HepG2 (cell line): Measurements from ENCODE around the gene MICAL3. TPM values are rescaled to one million over a fixed set of nuclear protein-coding genes. Genes with fewer than 3 reads are reported as not detected.

Experiments
- MTA3 ChIP-seq: sonication (generic); formaldehyde crosslinking; IDR thresholded peaks from 2 replicates; pipeline ENCODE4 v1.4.0; 2020; ENCODE audit warnings: missing genetic modification reagents
- SALL1 ChIP-seq: sonication (generic); formaldehyde crosslinking; IDR thresholded peaks from 2 replicates; pipeline ENCODE4 v1.8.0; 2022; ENCODE audit warnings: mild to moderate bottlenecking, missing genetic modification reagents
- ZNF12 ChIP-seq: sonication (generic); formaldehyde crosslinking; IDR thresholded peaks from 2 replicates; pipeline ENCODE4 v1.5.0; 2020; ENCODE audit warnings: missing genetic modification reagents
- ZNF335 ChIP-seq: sonication (generic); formaldehyde crosslinking; IDR thresholded peaks from 2 replicates; pipeline ENCODE4 v1.4.0; 2020; ENCODE audit warnings: missing genetic modification reagents
- ZNF451 ChIP-seq: sonication (generic); formaldehyde crosslinking; IDR thresholded peaks from 2 replicates; pipeline ENCODE4 v1.5.0; 2020; ENCODE audit warnings: mild to moderate bottlenecking, missing genetic modification reagents
- ZNF713 ChIP-seq: sonication (generic); formaldehyde crosslinking; IDR thresholded peaks from 2 replicates; pipeline ENCODE4 v1.4.0; 2020; ENCODE audit warnings: mild to moderate bottlenecking, missing genetic modification reagents
- ZNF883 ChIP-seq: sonication (generic); formaldehyde crosslinking; IDR thresholded peaks from 2 replicates; pipeline ENCODE4 v1.5.1; 2020; ENCODE audit warnings: mild to moderate bottlenecking, missing genetic modification reagents; ENCODE audit errors: not compliant biosample characterization
- polyA plus RNA-seq, 8 experiments: library from polyadenylated mRNA; depleted of rRNA in 3 of 8; stranded (reverse) in 7 of 8; unstranded in 1 of 8; fragments of >200 nt; fragmentation: Illumina TruSeq in 4 of 8; extraction: Trizol in 4 of 8; gene quantifications; 2 replicates each; pipeline versions ENCODE4 v1.2.1 to v1.2.3, GENCODE V29; 2011 to 2016; ENCODE audit warnings: low read depth in 4 of 8, missing spikeins in 1 of 8, mixed read lengths in 1 of 8; ENCODE audit not compliant: insufficient read depth in 1 of 8
- total RNA-seq, 5 experiments: library from RNA; depleted of rRNA; stranded (reverse); fragments of >200 nt; fragmentation: Illumina TruSeq; extraction: Trizol; gene quantifications; 2 replicates each; pipeline ENCODE4 v1.2.3, GENCODE V29; 2016; ENCODE audit warnings: low read depth in 1 of 5
- TF ChIP-seq, protein P1 (sequence below): sonication (generic); formaldehyde crosslinking; IDR thresholded peaks from 2 replicates; pipeline ENCODE4 v1.4.0; 2020; ENCODE audit warnings: missing genetic modification reagents
- TF ChIP-seq, protein P2 (sequence below): sonication (generic); formaldehyde crosslinking; IDR thresholded peaks from one replicate; pipeline ENCODE4 v1.5.1; 2020; ENCODE audit warnings: mild to moderate bottlenecking, missing genetic modification reagents; ENCODE audit errors: not compliant biosample characterization
- TF ChIP-seq, protein P3 (sequence below): sonication (generic); formaldehyde crosslinking; IDR thresholded peaks from 2 replicates; pipeline ENCODE4 v1.5.1; 2020; ENCODE audit warnings: missing genetic modification reagents, mild to moderate bottlenecking, borderline replicate concordance
- TF ChIP-seq, protein P4 (sequence below): IDR thresholded peaks from 2 replicates; pipeline ENCODE4 v1.6.1; 2016; ENCODE audit warnings: low read depth, missing genetic modification reagents, missing compliant biosample characterization

Gene MICAL3
- total and polyA plus RNA-seq, 2 of the 13 experiments (the other 11 are each of a cell fraction or from before 2014, with no cell fraction given): 5.3 to 12.5 TPM

DNA sequence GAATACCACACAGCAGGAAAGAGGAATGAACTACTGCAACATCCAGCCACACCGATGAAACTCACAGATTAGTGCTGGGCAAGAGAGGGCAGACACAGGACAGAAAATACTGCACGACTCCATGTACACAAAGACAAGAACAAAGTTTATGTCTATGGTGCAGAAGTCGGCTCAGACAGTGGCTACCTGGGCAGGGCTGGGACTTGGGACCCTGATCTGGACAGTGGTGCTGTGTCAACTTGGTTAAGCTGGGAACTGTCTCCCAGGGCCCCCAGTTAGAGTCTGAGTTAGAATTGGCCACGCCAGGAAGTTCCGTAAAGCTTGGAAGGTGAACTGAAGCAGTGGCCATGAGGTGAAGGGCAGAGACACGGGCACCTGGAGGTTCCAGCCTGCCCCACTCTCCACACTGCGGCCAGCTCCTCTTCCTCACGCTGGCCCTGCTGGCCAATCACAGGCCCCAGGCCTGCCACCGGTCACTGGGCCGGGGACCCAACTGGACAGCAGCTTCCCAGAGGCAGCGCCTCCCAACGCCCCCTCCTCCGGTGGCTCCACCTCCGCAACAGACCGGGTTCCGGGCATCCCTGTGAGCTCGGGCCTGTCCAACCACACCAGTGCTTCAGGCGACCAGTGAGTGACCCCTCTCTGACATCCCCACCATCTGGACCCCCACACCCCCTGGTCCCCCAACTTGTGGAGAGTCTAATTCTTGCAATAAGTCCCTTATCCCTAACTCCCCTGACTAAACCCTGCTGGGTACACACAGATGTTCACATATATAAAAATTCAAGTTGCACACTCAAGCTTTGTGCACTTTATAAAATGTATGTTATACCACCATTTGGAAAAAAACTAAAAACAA lies 93.7 kb downstream of the MICAL3 start (continued):
- TF ChIP-seq, protein P1, sequence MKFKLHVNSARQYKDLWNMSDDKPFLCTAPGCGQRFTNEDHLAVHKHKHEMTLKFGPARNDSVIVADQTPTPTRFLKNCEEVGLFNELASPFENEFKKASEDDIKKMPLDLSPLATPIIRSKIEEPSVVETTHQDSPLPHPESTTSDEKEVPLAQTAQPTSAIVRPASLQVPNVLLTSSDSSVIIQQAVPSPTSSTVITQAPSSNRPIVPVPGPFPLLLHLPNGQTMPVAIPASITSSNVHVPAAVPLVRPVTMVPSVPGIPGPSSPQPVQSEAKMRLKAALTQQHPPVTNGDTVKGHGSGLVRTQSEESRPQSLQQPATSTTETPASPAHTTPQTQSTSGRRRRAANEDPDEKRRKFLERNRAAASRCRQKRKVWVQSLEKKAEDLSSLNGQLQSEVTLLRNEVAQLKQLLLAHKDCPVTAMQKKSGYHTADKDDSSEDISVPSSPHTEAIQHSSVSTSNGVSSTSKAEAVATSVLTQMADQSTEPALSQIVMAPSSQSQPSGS: no peak
- TF ChIP-seq, protein P2, sequence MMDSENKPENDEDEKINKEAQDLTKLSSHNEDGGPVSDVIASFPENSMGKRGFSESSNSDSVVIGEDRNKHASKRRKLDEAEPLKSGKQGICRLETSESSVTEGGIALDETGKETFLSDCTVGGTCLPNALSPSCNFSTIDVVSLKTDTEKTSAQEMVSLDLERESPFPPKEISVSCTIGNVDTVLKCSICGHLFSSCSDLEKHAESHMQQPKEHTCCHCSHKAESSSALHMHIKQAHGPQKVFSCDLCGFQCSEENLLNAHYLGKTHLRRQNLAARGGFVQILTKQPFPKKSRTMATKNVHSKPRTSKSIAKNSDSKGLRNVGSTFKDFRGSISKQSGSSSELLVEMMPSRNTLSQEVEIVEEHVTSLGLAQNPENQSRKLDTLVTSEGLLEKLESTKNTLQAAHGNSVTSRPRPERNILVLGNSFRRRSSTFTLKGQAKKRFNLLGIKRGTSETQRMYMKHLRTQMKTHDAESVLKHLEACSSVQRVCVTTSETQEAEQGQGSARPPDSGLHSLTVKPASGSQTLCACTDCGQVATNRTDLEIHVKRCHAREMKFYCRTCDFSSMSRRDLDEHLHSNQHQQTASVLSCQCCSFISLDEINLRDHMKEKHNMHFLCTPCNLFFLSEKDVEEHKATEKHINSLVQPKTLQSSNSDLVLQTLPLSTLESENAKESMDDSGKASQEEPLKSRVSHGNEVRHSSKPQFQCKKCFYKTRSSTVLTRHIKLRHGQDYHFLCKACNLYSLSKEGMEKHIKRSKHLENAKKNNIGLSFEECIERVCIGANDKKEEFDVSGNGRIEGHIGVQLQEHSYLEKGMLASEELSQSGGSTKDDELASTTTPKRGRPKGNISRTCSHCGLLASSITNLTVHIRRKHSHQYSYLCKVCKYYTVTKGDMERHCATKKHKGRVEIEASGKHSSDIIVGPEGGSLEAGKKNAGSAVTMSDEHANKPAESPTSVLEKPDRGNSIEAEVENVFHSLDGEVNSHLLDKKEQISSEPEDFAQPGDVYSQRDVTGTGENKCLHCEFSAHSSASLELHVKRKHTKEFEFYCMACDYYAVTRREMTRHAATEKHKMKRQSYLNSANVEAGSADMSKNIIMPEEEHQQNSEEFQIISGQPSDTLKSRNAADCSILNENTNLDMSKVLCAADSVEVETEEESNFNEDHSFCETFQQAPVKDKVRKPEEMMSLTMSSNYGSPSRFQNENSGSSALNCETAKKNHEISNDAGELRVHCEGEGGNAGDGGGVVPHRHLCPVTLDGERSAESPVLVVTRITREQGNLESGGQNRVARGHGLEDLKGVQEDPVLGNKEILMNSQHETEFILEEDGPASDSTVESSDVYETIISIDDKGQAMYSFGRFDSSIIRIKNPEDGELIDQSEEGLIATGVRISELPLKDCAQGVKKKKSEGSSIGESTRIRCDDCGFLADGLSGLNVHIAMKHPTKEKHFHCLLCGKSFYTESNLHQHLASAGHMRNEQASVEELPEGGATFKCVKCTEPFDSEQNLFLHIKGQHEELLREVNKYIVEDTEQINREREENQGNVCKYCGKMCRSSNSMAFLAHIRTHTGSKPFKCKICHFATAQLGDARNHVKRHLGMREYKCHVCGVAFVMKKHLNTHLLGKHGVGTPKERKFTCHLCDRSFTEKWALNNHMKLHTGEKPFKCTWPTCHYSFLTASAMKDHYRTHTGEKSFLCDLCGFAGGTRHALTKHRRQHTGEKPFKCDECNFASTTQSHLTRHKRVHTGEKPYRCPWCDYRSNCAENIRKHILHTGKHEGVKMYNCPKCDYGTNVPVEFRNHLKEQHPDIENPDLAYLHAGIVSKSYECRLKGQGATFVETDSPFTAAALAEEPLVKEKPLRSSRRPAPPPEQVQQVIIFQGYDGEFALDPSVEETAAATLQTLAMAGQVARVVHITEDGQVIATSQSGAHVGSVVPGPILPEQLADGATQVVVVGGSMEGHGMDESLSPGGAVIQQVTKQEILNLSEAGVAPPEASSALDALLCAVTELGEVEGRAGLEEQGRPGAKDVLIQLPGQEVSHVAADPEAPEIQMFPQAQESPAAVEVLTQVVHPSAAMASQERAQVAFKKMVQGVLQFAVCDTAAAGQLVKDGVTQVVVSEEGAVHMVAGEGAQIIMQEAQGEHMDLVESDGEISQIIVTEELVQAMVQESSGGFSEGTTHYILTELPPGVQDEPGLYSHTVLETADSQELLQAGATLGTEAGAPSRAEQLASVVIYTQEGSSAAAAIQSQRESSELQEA (CRISPR knock-in tag): no peak
- no peak for TF ChIP-seq ZNF335
- no peak for TF ChIP-seq MTA3 (CRISPR knock-in tag)
- TF ChIP-seq ZNF12 (CRISPR knock-in tag): no peak
- no peak for TF ChIP-seq ZNF451 (CRISPR knock-in tag)
- TF ChIP-seq, protein P3, sequence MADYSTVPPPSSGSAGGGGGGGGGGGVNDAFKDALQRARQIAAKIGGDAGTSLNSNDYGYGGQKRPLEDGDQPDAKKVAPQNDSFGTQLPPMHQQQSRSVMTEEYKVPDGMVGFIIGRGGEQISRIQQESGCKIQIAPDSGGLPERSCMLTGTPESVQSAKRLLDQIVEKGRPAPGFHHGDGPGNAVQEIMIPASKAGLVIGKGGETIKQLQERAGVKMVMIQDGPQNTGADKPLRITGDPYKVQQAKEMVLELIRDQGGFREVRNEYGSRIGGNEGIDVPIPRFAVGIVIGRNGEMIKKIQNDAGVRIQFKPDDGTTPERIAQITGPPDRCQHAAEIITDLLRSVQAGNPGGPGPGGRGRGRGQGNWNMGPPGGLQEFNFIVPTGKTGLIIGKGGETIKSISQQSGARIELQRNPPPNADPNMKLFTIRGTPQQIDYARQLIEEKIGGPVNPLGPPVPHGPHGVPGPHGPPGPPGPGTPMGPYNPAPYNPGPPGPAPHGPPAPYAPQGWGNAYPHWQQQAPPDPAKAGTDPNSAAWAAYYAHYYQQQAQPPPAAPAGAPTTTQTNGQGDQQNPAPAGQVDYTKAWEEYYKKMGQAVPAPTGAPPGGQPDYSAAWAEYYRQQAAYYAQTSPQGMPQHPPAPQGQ: no peak
- no peak for TF ChIP-seq ZNF713 (CRISPR knock-in tag)
- no peak for TF ChIP-seq ZNF883 (CRISPR knock-in tag)
- TF ChIP-seq, protein P4, sequence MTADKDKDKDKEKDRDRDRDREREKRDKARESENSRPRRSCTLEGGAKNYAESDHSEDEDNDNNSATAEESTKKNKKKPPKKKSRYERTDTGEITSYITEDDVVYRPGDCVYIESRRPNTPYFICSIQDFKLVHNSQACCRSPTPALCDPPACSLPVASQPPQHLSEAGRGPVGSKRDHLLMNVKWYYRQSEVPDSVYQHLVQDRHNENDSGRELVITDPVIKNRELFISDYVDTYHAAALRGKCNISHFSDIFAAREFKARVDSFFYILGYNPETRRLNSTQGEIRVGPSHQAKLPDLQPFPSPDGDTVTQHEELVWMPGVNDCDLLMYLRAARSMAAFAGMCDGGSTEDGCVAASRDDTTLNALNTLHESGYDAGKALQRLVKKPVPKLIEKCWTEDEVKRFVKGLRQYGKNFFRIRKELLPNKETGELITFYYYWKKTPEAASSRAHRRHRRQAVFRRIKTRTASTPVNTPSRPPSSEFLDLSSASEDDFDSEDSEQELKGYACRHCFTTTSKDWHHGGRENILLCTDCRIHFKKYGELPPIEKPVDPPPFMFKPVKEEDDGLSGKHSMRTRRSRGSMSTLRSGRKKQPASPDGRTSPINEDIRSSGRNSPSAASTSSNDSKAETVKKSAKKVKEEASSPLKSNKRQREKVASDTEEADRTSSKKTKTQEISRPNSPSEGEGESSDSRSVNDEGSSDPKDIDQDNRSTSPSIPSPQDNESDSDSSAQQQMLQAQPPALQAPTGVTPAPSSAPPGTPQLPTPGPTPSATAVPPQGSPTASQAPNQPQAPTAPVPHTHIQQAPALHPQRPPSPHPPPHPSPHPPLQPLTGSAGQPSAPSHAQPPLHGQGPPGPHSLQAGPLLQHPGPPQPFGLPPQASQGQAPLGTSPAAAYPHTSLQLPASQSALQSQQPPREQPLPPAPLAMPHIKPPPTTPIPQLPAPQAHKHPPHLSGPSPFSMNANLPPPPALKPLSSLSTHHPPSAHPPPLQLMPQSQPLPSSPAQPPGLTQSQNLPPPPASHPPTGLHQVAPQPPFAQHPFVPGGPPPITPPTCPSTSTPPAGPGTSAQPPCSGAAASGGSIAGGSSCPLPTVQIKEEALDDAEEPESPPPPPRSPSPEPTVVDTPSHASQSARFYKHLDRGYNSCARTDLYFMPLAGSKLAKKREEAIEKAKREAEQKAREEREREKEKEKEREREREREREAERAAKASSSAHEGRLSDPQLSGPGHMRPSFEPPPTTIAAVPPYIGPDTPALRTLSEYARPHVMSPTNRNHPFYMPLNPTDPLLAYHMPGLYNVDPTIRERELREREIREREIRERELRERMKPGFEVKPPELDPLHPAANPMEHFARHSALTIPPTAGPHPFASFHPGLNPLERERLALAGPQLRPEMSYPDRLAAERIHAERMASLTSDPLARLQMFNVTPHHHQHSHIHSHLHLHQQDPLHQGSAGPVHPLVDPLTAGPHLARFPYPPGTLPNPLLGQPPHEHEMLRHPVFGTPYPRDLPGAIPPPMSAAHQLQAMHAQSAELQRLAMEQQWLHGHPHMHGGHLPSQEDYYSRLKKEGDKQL: no peak
- TF ChIP-seq SALL1: peak; percentile 89
